GM23248 (cell line): ENCODE measurements around the gene RNF175. TPM values are rescaled to one million over a fixed set of nuclear protein-coding genes. Genes with fewer than 3 reads are reported as not detected.

ENCODE experiments used
- DNase-seq: peaks from one replicate; pipeline ENCODE4 v3.0.0-alpha.2; 2015
- H2AFZ ChIP-seq: fragments of 200-600 bp; sonication (generic); 2 replicates; pipeline ENCODE4 v1.6.1; 2016; ENCODE audit warnings: antibody characterized with exemption
- H3F3A ChIP-seq: fragments of 200-600 bp; sonication (generic); 2 replicates; pipeline ENCODE4 v1.6.1; 2016; ENCODE audit warnings: mild to moderate bottlenecking, antibody characterized with exemption, mixed run types; ENCODE audit not compliant: insufficient read depth
- H3K27ac ChIP-seq: fragments of 200-600 bp; sonication (generic); 2 replicates; pipeline ENCODE4 v1.5.1; 2016; ENCODE audit warnings: mild to moderate bottlenecking
- H3K27me3 ChIP-seq: fragments of 200-600 bp; sonication (generic); replicated peaks from 2 replicates; pipeline ENCODE4 v1.6.1; 2016; ENCODE audit warnings: mild to moderate bottlenecking; ENCODE audit not compliant: insufficient read depth
- H3K36me3 ChIP-seq: fragments of 200-600 bp; sonication (generic); 2 replicates; pipeline ENCODE4 v1.6.1; 2016; ENCODE audit warnings: low read depth, mild to moderate bottlenecking
- H3K4me1 ChIP-seq: fragments of 200-600 bp; sonication (generic); 2 replicates; pipeline ENCODE4 v1.6.1; 2016; ENCODE audit warnings: mild to moderate bottlenecking; ENCODE audit not compliant: insufficient read depth
- H3K4me2 ChIP-seq: fragments of 200-600 bp; sonication (generic); one replicate; pipeline ENCODE4 v1.6.1; 2016; ENCODE audit warnings: mild to moderate bottlenecking; ENCODE audit not compliant: unreplicated experiment
- H3K4me3 ChIP-seq: fragments of 200-600 bp; sonication (generic); 2 replicates; pipeline ENCODE4 v1.5.1; 2016; ENCODE audit warnings: mild to moderate bottlenecking
- H3K79me2 ChIP-seq: fragments of 200-600 bp; sonication (generic); 2 replicates; pipeline ENCODE4 v1.6.1; 2016; ENCODE audit warnings: mild to moderate bottlenecking; ENCODE audit not compliant: insufficient read depth
- H3K9ac ChIP-seq: fragments of 200-600 bp; sonication (generic); 2 replicates; pipeline ENCODE4 v1.6.1; 2016; ENCODE audit warnings: mild to moderate bottlenecking
- H3K9me2 ChIP-seq: fragments of 200-600 bp; sonication (generic); 2 replicates; pipeline ENCODE4 v1.6.1; 2016; ENCODE audit warnings: mixed run types, mild to moderate bottlenecking, moderate library complexity; ENCODE audit not compliant: insufficient read depth
- H3K9me3 ChIP-seq: fragments of 200-600 bp; sonication (generic); one replicate; pipeline ENCODE4 v1.6.1; 2017; ENCODE audit warnings: low read depth
- H4K20me1 ChIP-seq: fragments of 200-600 bp; sonication (generic); 2 replicates; pipeline ENCODE4 v1.6.0; 2016; ENCODE audit not compliant: insufficient read depth
- EZH2 ChIP-seq: fragments of 200-600 bp; sonication (generic); IDR thresholded peaks from 2 replicates; pipeline ENCODE4 v1.6.1; 2018; ENCODE audit warnings: antibody characterized with exemption, mild to moderate bottlenecking; ENCODE audit not compliant: insufficient read depth, poor library complexity, severe bottlenecking
- EZH2phosphoT487 ChIP-seq: fragments of 200-600 bp; sonication (generic); IDR thresholded peaks from 2 replicates; pipeline ENCODE4 v1.6.1; 2018; ENCODE audit warnings: antibody characterized with exemption, moderate library complexity, mild to moderate bottlenecking, low read depth; ENCODE audit not compliant: insufficient read depth
- WGBS, 2 experiments: methylation state at CpG; one replicate each; pipeline ENCODE4 v1.1.6; 2015 to 2017; ENCODE audit warnings: low lambda C conversion rate in 2 of 2, low coverage in 1 of 2; ENCODE audit errors: missing lambda C conversion rate in 2 of 2; 5-methylcytosine and 5-hydroxymethylcytosine counted together
- in situ Hi-C: fragments of 300-500 bp; cut with MboI; formaldehyde crosslinking; loops from 2 replicates; pipeline ENCODE4 v1.15.0; 2020
- polyA plus RNA-seq: library from polyadenylated mRNA; unstranded; fragments of >200 nt; fragmentation: Nextera tagmentation; extraction: Ambion mirVana; gene quantifications from 2 replicates; pipeline ENCODE4 v1.2.1, GENCODE V29; 2016
- total RNA-seq: library from RNA; depleted of rRNA; stranded (reverse); fragments of >200 nt; shearing (Covaris generic); gene quantifications from 2 replicates; pipeline ENCODE4 v1.2.3, GENCODE V29; 2014

The RNF175 gene
- total and polyA plus RNA-seq, 2 experiments from 2014 or later, result not detected

DNA sequence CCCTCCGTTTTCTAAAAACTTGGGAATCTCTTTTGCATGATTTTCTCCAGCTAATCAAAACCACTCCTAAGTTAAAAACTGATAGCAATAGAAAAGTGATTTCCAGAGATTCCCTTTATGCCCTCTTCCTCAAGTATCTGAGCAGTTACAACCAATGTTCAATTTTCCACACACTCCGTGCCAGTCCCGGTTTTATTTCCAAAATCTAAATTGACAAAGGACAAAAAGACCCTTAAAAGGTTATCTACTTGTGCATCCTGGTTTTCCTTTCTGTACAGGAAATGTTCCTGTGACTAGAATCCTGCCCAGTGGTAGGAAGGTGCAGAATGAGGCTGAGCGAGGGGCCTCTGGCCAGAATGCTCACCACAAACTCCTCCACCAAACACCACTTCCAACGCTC lies 27.8 kb upstream of the RNF175 start:
- in situ Hi-C loops, result no loop called here
- Histone ChIP-seq H3K9ac (no peak overlapping the region), H3K4me1 (peaks cover 6% of the 10 kb centered on the region; the same call in 1 of the 2 replicates), H3K4me3 (no peak overlapping the region), H3F3A (0 out of 2 replicates have a peak, but pooled peaks cover 3% of the 10 kb centered on the region), H3K9me3 (no peaks in the 10 kb centered on the region), H3K27me3 (peaks cover 63% of the 10 kb centered on the region), H3K36me3 (no peaks in the 10 kb centered on the region), H3K79me2 (no peaks in the 10 kb centered on the region), H4K20me1 (no peaks in the 10 kb centered on the region), H3K4me2 (no peak overlapping the region), H3K27ac (no peak overlapping the region), H3K9me2 (no peaks in the 10 kb centered on the region), H2AFZ (no peak overlapping the region)
- 20 to 23% methylated on average over 5 of the region's 5 CpGs for WGBS, 2 experiments
- DNase-seq, result no peak
- TF ChIP-seq EZH2 (peak; percentile 52), EZH2phosphoT487 (no peak)

DNA sequence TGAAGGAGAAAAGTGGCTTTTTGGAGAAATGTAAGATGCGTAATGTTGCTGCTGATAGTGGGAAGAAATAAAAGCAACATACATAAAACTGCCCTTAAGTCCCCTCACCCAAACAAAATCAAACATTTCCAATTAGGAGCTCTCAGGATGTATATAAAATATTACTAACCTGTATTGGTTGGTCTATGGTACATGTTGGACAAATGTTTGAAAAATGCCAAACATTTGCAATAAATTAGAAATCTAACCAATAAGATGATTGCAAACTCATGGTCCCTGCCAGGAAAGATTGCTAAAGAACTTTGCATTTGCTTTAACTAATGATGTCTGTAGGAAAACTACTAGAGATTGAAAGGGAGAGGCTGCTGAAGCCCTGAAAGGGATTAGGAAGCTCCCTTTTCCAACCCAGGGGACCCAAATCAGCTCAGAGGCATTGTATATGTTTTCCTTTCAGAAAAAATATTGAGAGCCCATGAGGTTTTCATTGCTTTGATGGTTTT lies 27.3 kb upstream of the RNF175 start:
- in situ Hi-C loops, result no loop called here
- H4K20me1 ChIP-seq, result no peaks in the 10 kb centered on the region
- no peak overlapping the region for H3K27ac ChIP-seq
- no peak overlapping the region for H3K4me2 ChIP-seq
- no peaks in the 10 kb centered on the region for H3K9me3 ChIP-seq
- peaks cover 62% of the 10 kb centered on the region for H3K27me3 ChIP-seq
- H2AFZ ChIP-seq, result no peak overlapping the region
- WGBS, 2 experiments, result 17 to 30% methylated on average over 1 of the region's 1 CpG
- DNase-seq, result no peak
- no peak overlapping the region for H3K9ac ChIP-seq
- TF ChIP-seq EZH2 (no peak), EZH2phosphoT487 (no peak)
- H3K4me3 ChIP-seq, result no peak overlapping the region
- H3K9me2 ChIP-seq, result no peaks in the 10 kb centered on the region
- no peaks in the 10 kb centered on the region for H3K79me2 ChIP-seq
- 0 out of 2 replicates have a peak, but pooled peaks cover 3% of the 10 kb centered on the region for H3F3A ChIP-seq
- no peaks in the 10 kb centered on the region for H3K36me3 ChIP-seq
- H3K4me1 ChIP-seq, result peaks cover 10% of the 10 kb centered on the region; the same call in 1 of the 2 replicates

DNA sequence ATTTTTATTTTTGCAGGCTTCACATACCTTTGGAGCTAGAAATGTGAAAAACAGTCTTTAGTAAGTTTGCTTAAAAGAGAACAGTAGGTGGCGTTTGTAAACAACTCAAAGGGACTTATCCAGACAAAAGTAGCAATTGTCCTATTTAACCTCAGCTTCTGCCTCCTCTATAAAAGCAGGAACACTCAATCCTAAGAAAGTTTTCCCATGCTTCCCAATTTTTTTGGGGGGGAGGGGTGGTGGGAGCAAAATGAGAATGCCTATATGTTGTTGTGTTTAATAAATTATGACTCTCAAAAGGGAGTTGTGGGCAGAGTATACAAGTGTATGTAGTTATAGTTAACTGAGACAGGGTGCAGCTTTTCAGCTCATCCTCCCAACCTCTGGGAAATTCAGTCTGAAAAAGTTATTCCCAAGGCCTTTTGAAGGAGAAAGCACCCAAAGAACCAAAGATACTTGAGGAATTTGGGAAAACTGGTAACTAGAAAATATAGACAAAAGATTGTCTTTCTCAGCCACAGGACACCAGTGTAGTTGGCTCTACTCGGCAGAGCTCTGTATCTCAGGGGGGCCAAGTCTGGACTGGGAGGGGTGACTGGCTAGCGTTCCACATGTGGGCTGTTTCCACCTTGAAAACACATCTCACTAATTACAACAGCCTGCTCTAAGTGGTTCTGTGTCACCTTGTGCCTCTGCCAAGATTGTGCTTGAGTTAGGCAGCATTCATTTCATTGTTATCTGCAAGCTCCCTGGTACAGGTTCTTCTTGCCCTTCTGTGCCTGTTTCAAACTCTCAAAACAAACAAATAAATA lies 26.3 kb upstream of the RNF175 start:
- H3F3A ChIP-seq, result 0 out of 2 replicates have a peak, but pooled peaks cover 3% of the 10 kb centered on the region
- H3K4me2 ChIP-seq, result no peak overlapping the region
- H3K79me2 ChIP-seq, result no peaks in the 10 kb centered on the region
- H3K27me3 ChIP-seq, result peaks cover 52% of the 10 kb centered on the region
- H3K9me3 ChIP-seq, result no peaks in the 10 kb centered on the region
- H3K36me3 ChIP-seq, result no peaks in the 10 kb centered on the region
- no peak overlapping the region for H3K9ac ChIP-seq
- in situ Hi-C loops, result no loop called here
- H4K20me1 ChIP-seq, result no peaks in the 10 kb centered on the region
- peaks cover 7% of the 10 kb centered on the region; the same call in 1 of the 2 replicates for H3K4me1 ChIP-seq
- TF ChIP-seq EZH2, result no peak
- TF ChIP-seq EZH2phosphoT487, result no peak
- H2AFZ ChIP-seq, result no peak overlapping the region
- no peak overlapping the region for H3K27ac ChIP-seq
- peak; percentile 65 for DNase-seq
- H3K9me2 ChIP-seq, result no peaks in the 10 kb centered on the region
- 7 to 15% methylated on average over 3 of the region's 3 CpGs for WGBS, 2 experiments
- no peak overlapping the region for H3K4me3 ChIP-seq

DNA sequence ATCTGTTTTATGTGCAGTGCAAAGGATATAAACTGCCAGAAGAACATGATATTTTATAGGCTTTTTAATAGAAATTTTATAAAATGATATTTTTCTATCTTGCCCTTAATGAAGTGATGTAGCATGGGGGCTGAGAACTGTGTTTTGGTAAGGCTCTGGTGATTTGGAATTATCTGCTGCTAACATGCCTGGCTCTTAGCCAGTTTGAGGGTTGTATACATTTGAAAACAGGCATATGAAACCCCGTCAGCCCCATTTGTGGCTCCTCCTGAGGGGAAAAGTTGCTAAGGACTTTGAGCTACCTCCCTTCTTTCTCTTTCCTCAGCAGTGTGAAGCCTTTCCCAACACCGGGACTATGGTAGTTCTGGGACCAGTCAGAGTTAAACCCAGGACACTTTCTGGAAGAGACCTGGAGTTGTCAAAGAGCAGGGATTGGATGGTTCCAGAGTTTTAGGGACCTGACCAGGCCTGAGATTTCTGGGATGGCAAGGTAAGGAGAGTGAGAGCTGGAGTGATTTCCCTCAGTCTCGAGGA lies 24.4 kb upstream of the RNF175 start:
- H3K9ac ChIP-seq, result no peak overlapping the region
- no peaks in the 10 kb centered on the region for H4K20me1 ChIP-seq
- H3K4me1 ChIP-seq, result peaks cover 7% of the 10 kb centered on the region; the same call in 1 of the 2 replicates
- peaks cover 35% of the 10 kb centered on the region for H3K27me3 ChIP-seq
- in situ Hi-C loops, result no loop called here
- no peak overlapping the region for H3K4me2 ChIP-seq
- TF ChIP-seq EZH2phosphoT487 (no peak), EZH2 (no peak)
- H3F3A ChIP-seq, result 0 out of 2 replicates have a peak, but pooled peaks cover 3% of the 10 kb centered on the region
- no peaks in the 10 kb centered on the region for H3K79me2 ChIP-seq
- H3K9me2 ChIP-seq, result no peaks in the 10 kb centered on the region
- no peaks in the 10 kb centered on the region for H3K9me3 ChIP-seq
- H3K36me3 ChIP-seq, result no peaks in the 10 kb centered on the region
- no peak overlapping the region for H2AFZ ChIP-seq
- no peak overlapping the region for H3K4me3 ChIP-seq
- WGBS, 2 experiments, result 76 to 80% methylated on average over 3 of the region's 3 CpGs
- H3K27ac ChIP-seq, result no peak overlapping the region
- no peak for DNase-seq
